ENCODE results near the gene EPHB1. TPM values are rescaled to one million over a fixed set of nuclear protein-coding genes. Genes with fewer than 3 reads are reported as not detected.
A peak's percentile ranks its signal among the peaks of the same experiment; 100 is the strongest.

Gene EPHB1
- total RNA-seq, 1 donor, result 0.36 TPM

GRCh38 chr3:134797741-134798451 lies 2.8 kb downstream of the EPHB1 start:
- no peaks in the 10 kb centered on the region for H3K9me3 ChIP-seq (ENCODE audit: low read depth, low read length)
- H3K4me3 ChIP-seq (ENCODE audit: insufficient read depth, low read length), result no peak overlapping the region
- no peaks in the 10 kb centered on the region for H3K36me3 ChIP-seq (ENCODE audit: insufficient read depth, low read length)
- H2AFZ ChIP-seq (ENCODE audit: low read length), result no peak overlapping the region
- H3K27me3 ChIP-seq (ENCODE audit: insufficient read depth, low read length), result peaks cover 26% of the 10 kb centered on the region
- H3K79me2 ChIP-seq (ENCODE audit: insufficient read depth, low read length), result no peaks in the 10 kb centered on the region
- H3K4me1 ChIP-seq (ENCODE audit: insufficient read depth, low read length), result peaks cover 12% of the 10 kb centered on the region
- peaks cover 2% of the 10 kb centered on the region for H4K20me1 ChIP-seq (ENCODE audit: insufficient read depth, low read length)
- no peak for DNase-seq (ENCODE audit: insufficient read length, low spot score, missing footprints)
- no peak overlapping the region for H3K4me2 ChIP-seq (ENCODE audit: insufficient read depth, low read length)
- no peak for TF ChIP-seq CTCF (IDR thresholded peaks at IDR 0.05; ENCODE audit: extremely low read depth, low read depth, low read length)
- H3K27ac ChIP-seq (ENCODE audit: low read depth, low read length), result no peak overlapping the region

GRCh38 chr3:134798681-134799311 lies 3.7 kb downstream of the EPHB1 start:
- peaks cover 26% of the 10 kb centered on the region for H3K27me3 ChIP-seq (ENCODE audit: insufficient read depth, low read length)
- no peaks in the 10 kb centered on the region for H3K9me3 ChIP-seq (ENCODE audit: low read depth, low read length)
- H3K36me3 ChIP-seq (ENCODE audit: insufficient read depth, low read length), result no peaks in the 10 kb centered on the region
- H3K27ac ChIP-seq (ENCODE audit: low read depth, low read length), result no peak overlapping the region
- peak overlapping the region; percentile 13 for H3K4me2 ChIP-seq (ENCODE audit: insufficient read depth, low read length)
- no peak for TF ChIP-seq CTCF (IDR thresholded peaks at IDR 0.05; ENCODE audit: extremely low read depth, low read depth, low read length)
- no peak for DNase-seq (ENCODE audit: insufficient read length, low spot score, missing footprints)
- no peak overlapping the region for H2AFZ ChIP-seq (ENCODE audit: low read length)
- H3K79me2 ChIP-seq (ENCODE audit: insufficient read depth, low read length), result no peaks in the 10 kb centered on the region
- H3K4me1 ChIP-seq (ENCODE audit: insufficient read depth, low read length), result peaks cover 12% of the 10 kb centered on the region
- peaks cover 2% of the 10 kb centered on the region for H4K20me1 ChIP-seq (ENCODE audit: insufficient read depth, low read length)
- no peak overlapping the region for H3K4me3 ChIP-seq (ENCODE audit: insufficient read depth, low read length)

- no peak overlapping the region for H2AFZ ChIP-seq (ENCODE audit: low read length)
- H3K79me2 ChIP-seq (ENCODE audit: insufficient read depth, low read length), result no peaks in the 10 kb centered on the region
- no peaks in the 10 kb centered on the region for H3K9me3 ChIP-seq (ENCODE audit: low read depth, low read length)
- H3K36me3 ChIP-seq (ENCODE audit: insufficient read depth, low read length), result no peaks in the 10 kb centered on the region
- peak overlapping the region; percentile 13 for H3K4me2 ChIP-seq (ENCODE audit: insufficient read depth, low read length)
- peaks cover 2% of the 10 kb centered on the region for H4K20me1 ChIP-seq (ENCODE audit: insufficient read depth, low read length)
- no peak overlapping the region for H3K27ac ChIP-seq (ENCODE audit: low read depth, low read length)
- H3K4me1 ChIP-seq (ENCODE audit: insufficient read depth, low read length), result peaks cover 12% of the 10 kb centered on the region
- peak; percentile 75 for DNase-seq (ENCODE audit: insufficient read length, low spot score, missing footprints)
- no peak for TF ChIP-seq CTCF (IDR thresholded peaks at IDR 0.05; ENCODE audit: extremely low read depth, low read depth, low read length)
- peaks cover 26% of the 10 kb centered on the region for H3K27me3 ChIP-seq (ENCODE audit: insufficient read depth, low read length)
- H3K4me3 ChIP-seq (ENCODE audit: insufficient read depth, low read length), result no peak overlapping the region
These were observed 4.3 kb downstream of the EPHB1 start for GRCh38 chr3:134799393-134799792.

- peaks cover 2% of the 10 kb centered on the region for H4K20me1 ChIP-seq (ENCODE audit: insufficient read depth, low read length)
- H3K36me3 ChIP-seq (ENCODE audit: insufficient read depth, low read length), result no peaks in the 10 kb centered on the region
- no peak overlapping the region for H3K27ac ChIP-seq (ENCODE audit: low read depth, low read length)
- H3K4me3 ChIP-seq (ENCODE audit: insufficient read depth, low read length), result no peak overlapping the region
- H3K4me2 ChIP-seq (ENCODE audit: insufficient read depth, low read length), result no peak overlapping the region
- TF ChIP-seq CTCF (IDR thresholded peaks at IDR 0.05; ENCODE audit: extremely low read depth, low read depth, low read length), result no peak
- peaks cover 9% of the 10 kb centered on the region for H3K4me1 ChIP-seq (ENCODE audit: insufficient read depth, low read length)
- H3K79me2 ChIP-seq (ENCODE audit: insufficient read depth, low read length), result no peaks in the 10 kb centered on the region
- no peak for DNase-seq (ENCODE audit: insufficient read length, low spot score, missing footprints)
- no peak overlapping the region for H2AFZ ChIP-seq (ENCODE audit: low read length)
- H3K9me3 ChIP-seq (ENCODE audit: low read depth, low read length), result no peaks in the 10 kb centered on the region
- H3K27me3 ChIP-seq (ENCODE audit: insufficient read depth, low read length), result peaks cover 22% of the 10 kb centered on the region
These were observed 6.3 kb downstream of the EPHB1 start for GRCh38 chr3:134801204-134801958.

All from osteoblast (primary cell).